Panc1 (cell line): ENCODE data around the gene CSN2. TPM values are rescaled to one million over a fixed set of nuclear protein-coding genes. Genes with fewer than 3 reads are reported as not detected.

Source experiments
- ATAC-seq: fragments of 200-7000 bp; cut with Tn5 transposase; 2 replicates; pipeline ENCODE4 v1.9.1; 2020; ENCODE audit warnings: mild to moderate bottlenecking, moderate library complexity
- Bru-seq: library from RNA; stranded (reverse); fragments of 400-500 nt; gene quantifications from one replicate; lab custom pipeline; 2021; lab: Mats Ljungman, UMichigan
- BruChase-seq, 2 experiments: library from RNA; stranded (reverse); fragments of 400-500 nt; gene quantifications; one replicate each; lab custom pipeline; 2021; lab: Mats Ljungman, UMichigan
- BruUV-seq: library from RNA; stranded (reverse); fragments of 400-500 nt; replicated peaks from 2 replicates; lab custom pipeline; 2021; lab: Mats Ljungman, UMichigan
- CTCF ChIA-PET: fragments of 300-600 bp; sonication (Branson Sonifier 250); formaldehyde crosslinking; loops from one replicate; lab custom pipeline; 2022; ENCODE audit warnings: antibody characterized with exemption; lab: Charles Lee
- POLR2A ChIA-PET: fragments of 300-600 bp; sonication (Branson Sonifier 250); formaldehyde crosslinking; loops from one replicate; lab custom pipeline; 2022; ENCODE audit warnings: antibody characterized with exemption; lab: Charles Lee
- DNase-seq: peaks from one replicate; pipeline ENCODE4 v3.0.0-alpha.2; 2010; ENCODE audit warnings: low read depth, low spot score
- H3K27ac ChIP-seq: 2 replicates; pipeline ENCODE4 v1.5.1; 2011; ENCODE audit warnings: mild to moderate bottlenecking, low read length, inconsistent platforms
- H3K27me3 ChIP-seq: fragments of 200-500 bp; sonication (Bioruptor generic); 2 replicates; pipeline ENCODE4 v1.6.0; 2014; ENCODE audit warnings: low read length, inconsistent platforms; ENCODE audit not compliant: control insufficient read depth, insufficient read depth
- H3K36me3 ChIP-seq: fragments of 200-500 bp; sonication (Bioruptor generic); 2 replicates; pipeline ENCODE4 v1.5.1; 2014; ENCODE audit warnings: inconsistent platforms, mild to moderate bottlenecking, low read length, moderate library complexity; ENCODE audit not compliant: control insufficient read depth, insufficient read depth
- H3K4me1 ChIP-seq: 2 replicates; pipeline ENCODE4 v1.5.1; 2011; ENCODE audit warnings: inconsistent platforms, mild to moderate bottlenecking, low read length, moderate library complexity; ENCODE audit not compliant: control insufficient read depth, insufficient read depth
- H3K4me3 ChIP-seq, 2 experiments: 2 replicates each; pipeline ENCODE4 v1.5.1; 2011 to 2012; ENCODE audit warnings: low read depth in 2 of 2, low read length in 2 of 2, mild to moderate bottlenecking in 2 of 2, inconsistent platforms in 1 of 2, moderate library complexity in 1 of 2
- H3K9me3 ChIP-seq: fragments of 200-500 bp; sonication (Bioruptor generic); 2 replicates; pipeline ENCODE4 v1.5.1; 2014; ENCODE audit warnings: low read depth, mild to moderate bottlenecking, inconsistent platforms, low read length, moderate library complexity; ENCODE audit not compliant: control insufficient read depth, insufficient read depth
- CTCF ChIP-seq: fragments of 450-650 bp; IDR thresholded peaks from 2 replicates; pipeline ENCODE4 v1.5.1; 2017; ENCODE audit warnings: mild to moderate bottlenecking
- POLR2AphosphoS5 ChIP-seq: IDR thresholded peaks from 2 replicates; pipeline ENCODE4 v1.6.1; 2012; ENCODE audit warnings: mild to moderate bottlenecking, low read depth, low read length, moderate library complexity
- REST ChIP-seq, 2 experiments: IDR thresholded peaks; 2 replicates each; pipeline ENCODE4 v1.6.1; 2011 to 2012; ENCODE audit warnings: low read depth in 2 of 2, control low read depth in 1 of 2, low read length in 1 of 2, mild to moderate bottlenecking in 1 of 2, moderate library complexity in 1 of 2; ENCODE audit not compliant: insufficient read depth in 1 of 2
- SIN3A ChIP-seq: IDR thresholded peaks from 2 replicates; pipeline ENCODE4 v1.6.1; 2012; ENCODE audit warnings: low read depth, mild to moderate bottlenecking, low read length, moderate library complexity, borderline replicate concordance; ENCODE audit not compliant: insufficient read depth
- TCF7L2 ChIP-seq: IDR thresholded peaks from 2 replicates; pipeline ENCODE4 v1.6.1; 2011; ENCODE audit warnings: mild to moderate bottlenecking, low read depth, low read length, inconsistent platforms
- in situ Hi-C: cut with HindIII; loops from 2 replicates; pipeline ENCODE4 v1.10.0; 2016; ENCODE audit warnings: low sequenced_read_pairs, low pct_unique_long_range_greater_than_20kb
- intact Hi-C: fragments of 100-400 bp; cut with micrococcal nuclease; formaldehyde crosslinking; loops from one replicate; pipeline ENCODE4 v1.10.0; 2022; ENCODE audit not compliant: unreplicated experiment
- long read RNA-seq: library from polyadenylated mRNA; unstranded; transcript quantifications from one replicate; pipeline ENCODE4 v2.0.0, GENCODE V29; 2021; ENCODE audit not compliant: unreplicated experiment
- polyA plus RNA-seq: library from polyadenylated mRNA; unstranded; fragments of >200 nt; gene quantifications from one replicate; pipeline ENCODE4 v1.2.1, GENCODE V29; 2012; ENCODE audit warnings: missing spikeins; ENCODE audit not compliant: insufficient read length
- total RNA-seq: library from RNA; stranded (reverse); gene quantifications from one replicate; pipeline ENCODE4 v1.2.1, GENCODE V29; 2021; ENCODE audit not compliant: unreplicated experiment

The CSN2 gene, protein sequence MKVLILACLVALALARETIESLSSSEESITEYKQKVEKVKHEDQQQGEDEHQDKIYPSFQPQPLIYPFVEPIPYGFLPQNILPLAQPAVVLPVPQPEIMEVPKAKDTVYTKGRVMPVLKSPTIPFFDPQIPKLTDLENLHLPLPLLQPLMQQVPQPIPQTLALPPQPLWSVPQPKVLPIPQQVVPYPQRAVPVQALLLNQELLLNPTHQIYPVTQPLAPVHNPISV
- not detected for total RNA-seq
- not detected for polyA plus RNA-seq
- Bru-seq, nascent RNA = not detected
- not detected for BruChase-seq, experiment 1, labeled RNA remaining after a 2-hour chase
- not detected for BruChase-seq, experiment 2, labeled RNA remaining after a 6-hour chase
- long read RNA-seq = 0 reads

- intact Hi-C loops = no loop called here
- H3K27ac ChIP-seq = no peak within 1 kb of the TSS
- no peak for TF ChIP-seq REST (IDR thresholded peaks at IDR 0.05; ENCODE audit: insufficient read depth in 1 of 2, low read depth in 2 of 2, low read length in 1 of 2)
- no peak for TF ChIP-seq SIN3A
- no peak for TF ChIP-seq POLR2AphosphoS5
- no peak for TF ChIP-seq CTCF
- TF ChIP-seq TCF7L2 = no peak
- no peak within 1 kb of the TSS for H3K4me3 ChIP-seq
- ATAC-seq (no peak), DNase-seq (no peak)
- ChIA-PET CTCF (no interaction called here), POLR2A (no interaction called here)
- H3K36me3 ChIP-seq = no peaks in the 10 kb centered on the region
- H3K4me1 ChIP-seq = no peaks in the 10 kb centered on the region
- BruUV-seq = no TSS peak
- H3K9me3 ChIP-seq = no peaks in the 10 kb centered on the region
- no peaks in the 10 kb centered on the region for H3K27me3 ChIP-seq
- in situ Hi-C loops = no loop called here
Measured at GRCh38 chr4:69965628-69966027, at the start of gene CSN2. CSN2 (minus strand) TSS chr4:69965728; CDS start chr4:69960995, 4,733 bp downstream.

DNA sequence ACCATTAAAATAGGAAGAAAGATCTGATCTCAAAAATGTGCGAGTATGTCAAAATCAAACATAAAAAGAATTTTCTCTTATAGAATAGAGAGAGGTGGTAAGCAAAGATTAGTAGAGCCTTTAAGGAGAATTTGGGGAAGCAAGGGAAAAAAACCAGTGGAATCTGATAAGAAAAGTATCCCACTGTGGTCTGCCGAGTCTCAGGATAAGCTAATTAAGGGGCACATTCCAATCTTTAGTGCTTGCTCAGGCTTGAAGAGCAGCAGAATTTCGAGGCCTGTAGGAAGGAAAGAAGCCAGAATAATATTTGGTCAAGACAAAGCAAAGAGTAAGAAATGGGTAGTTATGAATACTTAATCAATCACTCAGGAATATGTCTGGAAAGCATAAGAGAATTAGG, 43.2 kb upstream of the CSN2 start:
- POLR2A ChIA-PET = no interaction called here
- H3K27ac ChIP-seq = no peak overlapping the region
- CTCF ChIA-PET = no interaction called here
- in situ Hi-C loops (no loop called here), intact Hi-C loops (no loop called here)
- TF ChIP-seq POLR2AphosphoS5 = no peak
- TF ChIP-seq CTCF = no peak
- no peak for TF ChIP-seq REST (IDR thresholded peaks at IDR 0.05; ENCODE audit: insufficient read depth in 1 of 2, low read depth in 2 of 2, low read length in 1 of 2)
- TF ChIP-seq TCF7L2 = no peak
- no peak for TF ChIP-seq SIN3A
- H3K9me3 ChIP-seq = no peaks in the 10 kb centered on the region
- BruUV-seq = no TSS peak
- H3K4me1 ChIP-seq = no peaks in the 10 kb centered on the region
- no peaks in the 10 kb centered on the region for H3K36me3 ChIP-seq
- DNase-seq = no peak
- ATAC-seq = no peak
- no peak overlapping the region for H3K4me3 ChIP-seq
- H3K27me3 ChIP-seq = no peaks in the 10 kb centered on the region
